Uterus (tissue), 4 donors: ENCODE measurements around the gene SYNJ2. TPM values are rescaled to one million over a fixed set of nuclear protein-coding genes. Genes with fewer than 3 reads are reported as not detected.

ENCODE experiments used
- DNase-seq, 2 donors: peaks; one replicate each; pipeline ENCODE4 v3.0.0-alpha.2; 2019 to 2020
- H3K27ac ChIP-seq, 2 donors: fragments of 200-600 bp; sonication (generic); 1 replicate in 1 of 2; 2 replicates in 1 of 2; pipeline ENCODE4 v1.5.1; 2016 to 2018
- H3K27me3 ChIP-seq, 2 donors: fragments of 200-600 bp; sonication (generic); one replicate each; pipeline ENCODE4 v1.5.1; 2018 to 2019; ENCODE audit warnings: control low read depth in 1 of 2
- H3K36me3 ChIP-seq, 2 donors: fragments of 200-600 bp; sonication (generic); one replicate each; pipeline ENCODE4 v1.5.1; 2019; ENCODE audit warnings: control low read depth in 1 of 2
- H3K4me1 ChIP-seq, 2 donors: fragments of 200-600 bp; sonication (generic); one replicate each; pipeline ENCODE4 v1.5.1; 2018 to 2019; ENCODE audit warnings: control low read depth in 1 of 2
- H3K4me3 ChIP-seq, 2 donors: fragments of 200-600 bp; sonication (generic); 1 replicate in 1 of 2; 2 replicates in 1 of 2; pipeline ENCODE4 v1.5.1; 2018 to 2019; ENCODE audit warnings: mild to moderate bottlenecking in 1 of 2
- H3K9me3 ChIP-seq, 2 donors: fragments of 200-600 bp; sonication (generic); one replicate each; pipeline ENCODE4 v1.5.1; 2019; ENCODE audit warnings: control low read depth in 1 of 2
- CTCF ChIP-seq, 4 experiments: fragments of 200-600 bp in 2 of 4; fragments of 450-650 bp in 2 of 4; sonication (generic) in 2 of 4; IDR thresholded peaks; one replicate each; pipeline ENCODE4 v1.5.1; 2016 to 2019; ENCODE audit warnings: antibody characterized with exemption in 4 of 4, mild to moderate bottlenecking in 2 of 4, moderate library complexity in 1 of 4
- POLR2A ChIP-seq, 2 donors: fragments of 450-650 bp; IDR thresholded peaks; one replicate each; pipeline ENCODE4 v1.6.1; 2016; ENCODE audit warnings: antibody characterized with exemption in 2 of 2, mild to moderate bottlenecking in 1 of 2, moderate library complexity in 1 of 2
- intact Hi-C: fragments of 100-400 bp; cut with DNase I; formaldehyde crosslinking; loops from one replicate; pipeline ENCODE4 v1.15.1; 2023; ENCODE audit warnings: low total_unique reads
- total RNA-seq, 4 donors: library from RNA; depleted of rRNA in 3 of 4; stranded (reverse); fragments of >200 nt in 3 of 4; gene quantifications; one replicate each; pipeline versions ENCODE4 v1.1.0 to v1.2.4, GENCODE V29; 2014 to 2023
- donor health status: DM: yes; HTN: yes; CAD: no.

SYNJ2 gene
- total RNA-seq, 4 donors from 2014 or later: 9.5 to 32.2 (median 13.5) TPM

DNA sequence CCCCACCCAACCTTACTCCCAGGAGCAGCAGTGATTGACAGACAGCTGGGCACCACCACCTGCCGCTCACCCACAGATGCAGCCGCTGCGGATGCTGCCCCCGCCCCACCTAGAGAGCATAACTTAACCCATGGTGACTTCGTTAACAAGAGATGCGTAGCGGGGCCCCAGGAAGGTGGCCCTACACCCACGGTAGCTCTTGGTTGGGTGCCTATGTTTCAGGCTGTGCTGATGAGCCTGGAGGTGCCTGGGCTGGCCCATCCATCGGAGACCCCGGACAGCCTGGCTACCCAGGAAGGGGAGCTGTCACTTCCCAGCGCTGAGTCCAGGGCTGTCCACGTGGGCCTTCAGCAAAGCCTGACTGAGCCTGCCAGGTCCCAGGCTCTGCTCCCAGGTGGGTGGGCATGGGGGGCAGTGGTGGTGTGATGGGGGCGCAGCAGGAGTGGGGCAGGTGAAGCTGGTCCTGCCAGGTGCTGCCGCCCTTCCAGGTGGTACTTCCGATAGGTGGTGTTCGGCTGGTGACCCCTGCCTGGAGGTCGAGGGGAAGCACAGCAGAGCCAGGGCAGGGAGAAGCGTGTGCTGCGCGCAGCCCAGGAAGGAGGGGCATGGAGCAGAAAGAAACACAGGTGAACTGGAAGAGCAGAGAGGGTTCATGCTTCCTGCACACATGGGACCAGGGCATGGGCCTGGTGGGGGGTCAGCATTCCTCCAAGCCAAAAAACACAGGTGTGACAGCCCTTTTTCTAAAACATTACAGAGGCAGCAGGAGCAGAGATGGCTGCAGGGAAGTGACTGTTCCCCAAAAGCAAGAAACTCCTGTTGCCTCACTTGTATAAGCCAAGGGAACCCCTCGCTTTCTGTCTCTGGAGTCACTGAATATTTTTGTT, 56.9 kb downstream of the SYNJ2 start:
- peaks cover 13 to 22% of the 10 kb centered on the region in 2 donors for H3K4me1 ChIP-seq
- no peak for DNase-seq

GRCh38 chr6:158039178-158039557, 57.5 kb downstream of the SYNJ2 start:
- TF ChIP-seq POLR2A (IDR thresholded peaks at IDR 0.05): no peak
- no peak for TF ChIP-seq CTCF (IDR thresholded peaks at IDR 0.05)
- intact Hi-C loops: no loop called here
- H3K36me3 ChIP-seq: no peaks in the 10 kb centered on the region
- H3K27ac ChIP-seq: peak overlapping the region; percentile 87 to 91
- H3K4me1 ChIP-seq: peaks cover 19 to 22% of the 10 kb centered on the region in 2 donors
- no peaks in the 10 kb centered on the region for H3K27me3 ChIP-seq
- no peak for DNase-seq
- no peak overlapping the region for H3K4me3 ChIP-seq
- no peaks in the 10 kb centered on the region for H3K9me3 ChIP-seq

More for the DNA sequence above, 56.9 kb downstream of the SYNJ2 start:
- H3K27me3 ChIP-seq: no peaks in the 10 kb centered on the region
- H3K36me3 ChIP-seq: no peaks in the 10 kb centered on the region
- no peaks in the 10 kb centered on the region for H3K9me3 ChIP-seq
- H3K27ac ChIP-seq: peak overlapping the region; percentile 87 to 91
- no peak for TF ChIP-seq CTCF (IDR thresholded peaks at IDR 0.05)
- TF ChIP-seq POLR2A (IDR thresholded peaks at IDR 0.05): no peak
- no peak overlapping the region for H3K4me3 ChIP-seq
- intact Hi-C loops: no loop called here

DNA sequence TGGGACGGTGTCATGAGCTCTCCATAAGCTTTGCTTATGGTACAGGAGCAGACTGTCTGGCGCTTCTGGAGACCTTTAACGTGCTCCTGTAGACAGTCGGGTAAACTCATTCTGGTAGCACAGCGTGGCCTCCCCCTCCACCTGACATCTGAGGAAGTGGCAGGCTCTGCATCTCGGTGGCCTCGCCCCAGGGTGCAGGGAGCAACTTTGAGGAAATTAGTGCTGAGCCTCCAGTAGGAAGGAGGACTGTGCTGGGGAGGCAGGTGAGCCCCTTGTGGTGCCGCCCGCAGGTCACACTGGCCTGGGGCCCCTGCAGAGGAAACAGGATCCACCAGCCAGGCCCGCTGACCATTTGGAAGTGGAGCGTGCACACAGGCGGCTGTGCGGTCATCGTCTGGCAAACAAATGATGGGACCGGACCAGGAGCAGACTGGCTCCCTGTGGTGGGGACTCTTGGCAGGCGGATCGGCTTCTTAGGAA, 57.9 kb downstream of the SYNJ2 start:
- H3K4me1 ChIP-seq: peaks cover 19 to 22% of the 10 kb centered on the region in 2 donors
- intact Hi-C loops: no loop called here
- H3K27ac ChIP-seq: peak overlapping the region; percentile 87 to 91
- TF ChIP-seq POLR2A (IDR thresholded peaks at IDR 0.05) (no peak), CTCF (IDR thresholded peaks at IDR 0.05) (no peak)
- no peak overlapping the region for H3K4me3 ChIP-seq
- H3K36me3 ChIP-seq: no peaks in the 10 kb centered on the region
- DNase-seq: peak in 1 of 2 donors; percentile 34
- H3K9me3 ChIP-seq: no peaks in the 10 kb centered on the region
- H3K27me3 ChIP-seq: no peaks in the 10 kb centered on the region

GRCh38 chr6:158040051-158040803, 58.6 kb downstream of the SYNJ2 start:
- Histone ChIP-seq H3K27ac (peak overlapping the region; percentile 87 to 91), H3K4me1 (peaks cover 19 to 22% of the 10 kb centered on the region in 2 donors), H3K36me3 (no peaks in the 10 kb centered on the region), H3K27me3 (no peaks in the 10 kb centered on the region), H3K4me3 (no peak overlapping the region), H3K9me3 (no peaks in the 10 kb centered on the region)
- peak; percentile 57 to 75 for DNase-seq
- intact Hi-C loops: no loop called here
- no peak for TF ChIP-seq CTCF (IDR thresholded peaks at IDR 0.05)
- no peak for TF ChIP-seq POLR2A (IDR thresholded peaks at IDR 0.05)
